SK-N-SH treated with all-trans-retinoic acid at 6 μM for 48 hours (cell line): ENCODE measurements around the gene SNED1.

Experiments used
- ATAC-seq: fragments of 200-7000 bp; cut with Tn5 transposase; 3 replicates; pipeline ENCODE4 v1.9.1; 2020; ENCODE audit warnings: mild to moderate bottlenecking, moderate library complexity
- ARNTL ChIP-seq: fragments of 450-650 bp; formaldehyde crosslinking; IDR thresholded peaks from 2 replicates; pipeline ENCODE4 v1.5.0; 2020; ENCODE audit warnings: low read depth, mild to moderate bottlenecking, moderate library complexity, borderline replicate concordance
- BACH2 ChIP-seq: fragments of 250-450 bp; sonication (Bioruptor Pico); IDR thresholded peaks from 2 replicates; pipeline ENCODE4 v1.9.0; 2021; ENCODE audit warnings: mild to moderate bottlenecking, borderline replicate concordance
- CSDC2 ChIP-seq: fragments of 250-450 bp; sonication (Bioruptor Pico); IDR thresholded peaks from 2 replicates; pipeline ENCODE4 v1.5.0; 2020; ENCODE audit warnings: mild to moderate bottlenecking, moderate library complexity
- CSRNP3 ChIP-seq: fragments of 250-450 bp; sonication (Bioruptor Pico); IDR thresholded peaks from 2 replicates; pipeline ENCODE4 v1.5.1; 2021; ENCODE audit warnings: mild to moderate bottlenecking, moderate library complexity
- ESRRG ChIP-seq: fragments of 250-450 bp; sonication (Bioruptor Pico); IDR thresholded peaks from 2 replicates; pipeline ENCODE4 v1.6.1; 2021; ENCODE audit warnings: mild to moderate bottlenecking
- GLIS3 ChIP-seq: fragments of 250-450 bp; sonication (Bioruptor Pico); IDR thresholded peaks from 2 replicates; pipeline ENCODE4 v1.5.0; 2020; ENCODE audit warnings: mild to moderate bottlenecking, moderate library complexity
- ISL1 ChIP-seq: fragments of 250-450 bp; sonication (Bioruptor Pico); IDR thresholded peaks from 2 replicates; pipeline ENCODE4 v2.1.2; 2022; ENCODE audit warnings: mild to moderate bottlenecking, moderate library complexity
- OSR1 ChIP-seq: fragments of 250-450 bp; sonication (Bioruptor Pico); IDR thresholded peaks from 2 replicates; pipeline ENCODE4 v1.8.0; 2022; ENCODE audit warnings: moderate library complexity, mild to moderate bottlenecking, inconsistent platforms
- PATZ1 ChIP-seq: fragments of 250-450 bp; sonication (Bioruptor Pico); IDR thresholded peaks from 2 replicates; pipeline ENCODE4 v1.8.0; 2020; ENCODE audit warnings: mild to moderate bottlenecking, moderate library complexity, borderline replicate concordance
- PPARA ChIP-seq: fragments of 250-450 bp; sonication (Bioruptor Pico); IDR thresholded peaks from 2 replicates; pipeline ENCODE4 v1.5.0; 2020; ENCODE audit warnings: mild to moderate bottlenecking, borderline replicate concordance
- RARB ChIP-seq: fragments of 250-450 bp; sonication (Bioruptor Pico); IDR thresholded peaks from 2 replicates; pipeline ENCODE4 v1.8.0; 2021; ENCODE audit warnings: mild to moderate bottlenecking, moderate library complexity
- SNAI2 ChIP-seq: fragments of 250-450 bp; sonication (Bioruptor Pico); IDR thresholded peaks from 2 replicates; pipeline ENCODE4 v1.5.0; 2020; ENCODE audit warnings: mild to moderate bottlenecking, moderate library complexity
- TCF4 ChIP-seq: fragments of 250-450 bp; sonication (Bioruptor Pico); IDR thresholded peaks from 2 replicates; pipeline ENCODE4 v1.8.0; 2021; ENCODE audit warnings: mild to moderate bottlenecking, moderate library complexity, borderline replicate concordance
- TOX ChIP-seq: fragments of 250-450 bp; sonication (Bioruptor Pico); IDR thresholded peaks from 2 replicates; pipeline ENCODE4 v1.8.0; 2021; ENCODE audit warnings: mild to moderate bottlenecking, moderate library complexity, borderline replicate concordance
- TSHZ2 ChIP-seq: fragments of 250-450 bp; sonication (Bioruptor Pico); IDR thresholded peaks from 2 replicates; pipeline ENCODE4 v1.5.0; 2020; ENCODE audit warnings: mild to moderate bottlenecking, moderate library complexity
- ZC3H10 ChIP-seq: fragments of 250-450 bp; sonication (Bioruptor Pico); IDR thresholded peaks from 2 replicates; pipeline ENCODE4 v1.5.1; 2021; ENCODE audit warnings: mild to moderate bottlenecking, moderate library complexity
- ZFP3 ChIP-seq: fragments of 250-450 bp; sonication (Bioruptor Pico); IDR thresholded peaks from 2 replicates; pipeline ENCODE4 v1.5.0; 2020; ENCODE audit warnings: mild to moderate bottlenecking, moderate library complexity
- ZFP30 ChIP-seq: fragments of 450-650 bp; formaldehyde crosslinking; IDR thresholded peaks from 2 replicates; pipeline ENCODE4 v1.5.0; 2022; ENCODE audit warnings: mild to moderate bottlenecking, moderate library complexity
- ZNF565 ChIP-seq: fragments of 450-650 bp; formaldehyde crosslinking; conservative IDR thresholded peaks from 2 replicates; pipeline ENCODE4 v1.5.0; 2020; ENCODE audit warnings: low read depth, mild to moderate bottlenecking, moderate library complexity
- ZNF70 ChIP-seq: fragments of 450-650 bp; formaldehyde crosslinking; IDR thresholded peaks from 2 replicates; pipeline ENCODE4 v1.5.0; 2020; ENCODE audit warnings: mild to moderate bottlenecking, moderate library complexity
- TF ChIP-seq, protein P1 (sequence below): fragments of 250-450 bp; sonication (Bioruptor Pico); IDR thresholded peaks from 2 replicates; pipeline ENCODE4 v1.8.0; 2021; ENCODE audit warnings: low read depth, mild to moderate bottlenecking, moderate library complexity, borderline replicate concordance

The SNED1 gene

GRCh38 chr2:240998706-240998994, 232 bp downstream of the SNED1 start (continued):
- TF ChIP-seq ZNF565: no peak
- TF ChIP-seq GLIS3 (CRISPR knock-in tag): no peak
- no peak for TF ChIP-seq ESRRG (CRISPR knock-in tag)
- no peak for TF ChIP-seq BACH2 (CRISPR knock-in tag)
- no peak for TF ChIP-seq CSRNP3 (CRISPR knock-in tag)

- ATAC-seq: no peak
- TF ChIP-seq SNAI2 (CRISPR knock-in tag): no peak
- no peak for TF ChIP-seq OSR1 (CRISPR knock-in tag)
- TF ChIP-seq GLIS3 (CRISPR knock-in tag): no peak
- TF ChIP-seq, protein P1, sequence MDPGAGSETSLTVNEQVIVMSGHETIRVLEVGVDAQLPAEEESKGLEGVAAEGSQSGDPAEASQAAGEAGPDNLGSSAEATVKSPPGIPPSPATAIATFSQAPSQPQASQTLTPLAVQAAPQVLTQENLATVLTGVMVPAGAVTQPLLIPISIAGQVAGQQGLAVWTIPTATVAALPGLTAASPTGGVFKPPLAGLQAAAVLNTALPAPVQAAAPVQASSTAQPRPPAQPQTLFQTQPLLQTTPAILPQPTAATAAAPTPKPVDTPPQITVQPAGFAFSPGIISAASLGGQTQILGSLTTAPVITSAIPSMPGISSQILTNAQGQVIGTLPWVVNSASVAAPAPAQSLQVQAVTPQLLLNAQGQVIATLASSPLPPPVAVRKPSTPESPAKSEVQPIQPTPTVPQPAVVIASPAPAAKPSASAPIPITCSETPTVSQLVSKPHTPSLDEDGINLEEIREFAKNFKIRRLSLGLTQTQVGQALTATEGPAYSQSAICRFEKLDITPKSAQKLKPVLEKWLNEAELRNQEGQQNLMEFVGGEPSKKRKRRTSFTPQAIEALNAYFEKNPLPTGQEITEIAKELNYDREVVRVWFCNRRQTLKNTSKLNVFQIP (CRISPR knock-in tag): no peak
- no peak for TF ChIP-seq ZNF565
- no peak for TF ChIP-seq CSDC2 (CRISPR knock-in tag)
- TF ChIP-seq RARB: no peak
- no peak for TF ChIP-seq ESRRG (CRISPR knock-in tag)
- no peak for TF ChIP-seq PATZ1 (CRISPR knock-in tag)
- no peak for TF ChIP-seq ISL1 (CRISPR knock-in tag)
- TF ChIP-seq ZFP3 (CRISPR knock-in tag): no peak
- no peak for TF ChIP-seq BACH2 (CRISPR knock-in tag)
- TF ChIP-seq TSHZ2 (CRISPR knock-in tag): no peak
These were observed 775 bp downstream of the SNED1 start for GRCh38 chr2:240998995-240999791.

GRCh38 chr2:240999873-241000541, 1.6 kb downstream of the SNED1 start:
- TF ChIP-seq CSDC2 (CRISPR knock-in tag): no peak
- TF ChIP-seq ZC3H10 (CRISPR knock-in tag): no peak
- no peak for TF ChIP-seq TOX (CRISPR knock-in tag)
- TF ChIP-seq RARB: no peak
- no peak for TF ChIP-seq ARNTL (CRISPR knock-in tag)
- no peak for TF ChIP-seq CSRNP3 (CRISPR knock-in tag)
- no peak for TF ChIP-seq PPARA
- no peak for TF ChIP-seq ZNF70 (CRISPR knock-in tag)
- no peak for TF ChIP-seq GLIS3 (CRISPR knock-in tag)
- TF ChIP-seq TCF4: no peak
- TF ChIP-seq ZFP3 (CRISPR knock-in tag): no peak
- no peak for TF ChIP-seq ISL1 (CRISPR knock-in tag)
- TF ChIP-seq SNAI2 (CRISPR knock-in tag): no peak
- TF ChIP-seq ZFP30 (CRISPR knock-in tag): no peak
- TF ChIP-seq OSR1 (CRISPR knock-in tag): no peak
- no peak for TF ChIP-seq BACH2 (CRISPR knock-in tag)
- no peak for TF ChIP-seq ZNF565
- ATAC-seq: no peak
